ENCODE measurements around the gene FGF19.
A peak's percentile ranks its signal among the peaks of the same experiment; 100 is the strongest.

Gene FGF19

DNA sequence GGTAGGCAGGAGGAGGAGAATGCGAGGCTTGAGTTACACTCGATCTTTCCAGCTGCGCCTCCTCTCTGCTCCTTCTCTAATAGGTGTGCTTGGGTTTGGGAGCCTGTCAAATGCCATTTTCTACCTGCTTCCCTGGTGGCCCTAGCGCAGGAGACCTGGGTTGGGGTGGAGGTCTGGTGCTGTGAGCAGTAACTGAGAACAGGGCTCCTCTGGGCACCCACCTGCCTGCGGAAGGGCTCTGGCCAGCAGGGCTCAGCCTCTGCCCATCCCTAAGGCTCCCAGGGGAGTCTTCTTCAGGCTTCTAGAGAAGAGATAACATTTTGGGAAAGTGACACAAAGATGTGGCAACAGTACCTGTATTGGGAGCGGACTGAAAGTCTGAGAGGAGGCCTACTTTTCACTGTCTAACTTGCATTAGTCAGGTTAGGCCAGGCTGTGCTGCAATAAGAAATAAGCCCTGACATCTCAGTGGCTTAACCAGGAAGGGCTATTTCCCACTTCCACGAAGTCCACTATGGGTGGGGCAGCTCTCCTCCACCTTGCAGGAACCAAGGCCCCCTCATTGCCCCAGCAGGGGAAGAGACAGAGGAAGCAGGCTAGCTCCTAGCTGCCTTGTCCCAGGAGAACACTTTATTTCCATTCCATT, 21.0 kb downstream of the FGF19 start:
- H3K36me3 ChIP-seq (replicated peaks in 1 of 2; ENCODE audit: control insufficient read depth in 2 of 2, insufficient read depth in 2 of 2, low read length in 2 of 2) = no peaks in the 10 kb centered on the region
- no peak overlapping the region for H2BK12ac ChIP-seq (ENCODE audit: low read length)
- H3K27me3 ChIP-seq (ENCODE audit: control insufficient read depth in 3 of 3, insufficient read depth in 3 of 3, low read depth in 1 of 3, low read length in 3 of 3) = peaks cover 0 to 14% (median 8%) of the 10 kb centered on the region in 3 experiments
- no peak overlapping the region for H3K14ac ChIP-seq (ENCODE audit: low read length)
- WGBS, 2 donors (ENCODE audit: extremely low coverage in 2 of 2, insufficient read length in 2 of 2, insufficient replicate concordance in 1 of 2) = no CpG with 5 or more reads among the region's 7 CpGs
- H3K27ac ChIP-seq (replicated peaks; ENCODE audit: low read length) = no peak overlapping the region
- no peak overlapping the region for H2BK5ac ChIP-seq (ENCODE audit: low read length)
- no peak for DNase-seq (ENCODE audit: low spot score)
- no peak overlapping the region for H2AK5ac ChIP-seq (ENCODE audit: low read depth, low read length)
- no peaks in the 10 kb centered on the region for H3K79me1 ChIP-seq (ENCODE audit: low read depth, low read length)
- H3K23ac ChIP-seq (ENCODE audit: low read depth, low read length, poor library complexity) = no peak overlapping the region
- no peak overlapping the region for H2BK15ac ChIP-seq (ENCODE audit: low read length)
- H2AFZ ChIP-seq (ENCODE audit: low read length) = no peak overlapping the region
- H3K4me1 ChIP-seq (ENCODE audit: control insufficient read depth in 2 of 2, insufficient read depth in 1 of 2, low read depth in 1 of 2, low read length in 2 of 2) = peaks cover 0 to 2% of the 10 kb centered on the region in 2 donors
- no peak overlapping the region for H3K4ac ChIP-seq (ENCODE audit: low read length)
- no peak overlapping the region for H4K91ac ChIP-seq (ENCODE audit: low read depth, low read length, poor library complexity)
- no peak overlapping the region for H3K18ac ChIP-seq (ENCODE audit: low read length)
- no peak overlapping the region for H3K9ac ChIP-seq (ENCODE audit: low read depth, low read length, poor library complexity)
- H3K4me2 ChIP-seq (ENCODE audit: insufficient read depth, low read length, poor library complexity, severe bottlenecking) = no peak overlapping the region
- H4K8ac ChIP-seq (ENCODE audit: low read depth, low read length) = no peak overlapping the region
- H3K4me3 ChIP-seq (ENCODE audit: low read length in 2 of 2) = no peak overlapping the region
- peaks cover 0 to 3% of the 10 kb centered on the region in 2 donors for H3K9me3 ChIP-seq (replicated peaks in 1 of 2; ENCODE audit: control insufficient read depth in 2 of 2, insufficient read depth in 1 of 2, low read depth in 1 of 2, low read length in 2 of 2)
- H2BK120ac ChIP-seq (ENCODE audit: low read depth, low read length) = no peak overlapping the region

GRCh38 chr11:69682221-69682620, 21.6 kb downstream of the FGF19 start:
- no CpG with 5 or more reads among the region's 6 CpGs for WGBS, 2 donors (ENCODE audit: extremely low coverage in 2 of 2, insufficient read length in 2 of 2, insufficient replicate concordance in 1 of 2)
- H3K9ac ChIP-seq (ENCODE audit: low read depth, low read length, poor library complexity) = no peak overlapping the region
- no peak overlapping the region for H2BK12ac ChIP-seq (ENCODE audit: low read length)
- peaks cover 0 to 3% of the 10 kb centered on the region in 2 donors for H3K9me3 ChIP-seq (replicated peaks in 1 of 2; ENCODE audit: control insufficient read depth in 2 of 2, insufficient read depth in 1 of 2, low read depth in 1 of 2, low read length in 2 of 2)
- H2BK5ac ChIP-seq (ENCODE audit: low read length) = no peak overlapping the region
- H3K79me1 ChIP-seq (ENCODE audit: low read depth, low read length) = no peaks in the 10 kb centered on the region
- no peak overlapping the region for H2AK5ac ChIP-seq (ENCODE audit: low read depth, low read length)
- no peaks in the 10 kb centered on the region for H3K36me3 ChIP-seq (replicated peaks in 1 of 2; ENCODE audit: control insufficient read depth in 2 of 2, insufficient read depth in 2 of 2, low read length in 2 of 2)
- no peak overlapping the region for H2BK120ac ChIP-seq (ENCODE audit: low read depth, low read length)
- no peak overlapping the region for H3K27ac ChIP-seq (replicated peaks; ENCODE audit: low read length)
- H3K4me1 ChIP-seq (ENCODE audit: control insufficient read depth in 2 of 2, insufficient read depth in 1 of 2, low read depth in 1 of 2, low read length in 2 of 2) = peaks cover 0 to 2% of the 10 kb centered on the region in 2 donors
- no peak overlapping the region for H4K8ac ChIP-seq (ENCODE audit: low read depth, low read length)
- DNase-seq (ENCODE audit: low spot score) = no peak
- no peak overlapping the region for H3K4me3 ChIP-seq (ENCODE audit: low read length in 2 of 2)
- no peak overlapping the region for H4K91ac ChIP-seq (ENCODE audit: low read depth, low read length, poor library complexity)
- no peak overlapping the region for H3K14ac ChIP-seq (ENCODE audit: low read length)
- H3K4me2 ChIP-seq (ENCODE audit: insufficient read depth, low read length, poor library complexity, severe bottlenecking) = no peak overlapping the region
- no peak overlapping the region for H3K23ac ChIP-seq (ENCODE audit: low read depth, low read length, poor library complexity)
- no peak overlapping the region for H2AFZ ChIP-seq (ENCODE audit: low read length)
- H3K27me3 ChIP-seq (ENCODE audit: control insufficient read depth in 3 of 3, insufficient read depth in 3 of 3, low read depth in 1 of 3, low read length in 3 of 3) = peaks cover 0 to 14% (median 8%) of the 10 kb centered on the region in 3 experiments
- H2BK15ac ChIP-seq (ENCODE audit: low read length) = no peak overlapping the region
- no peak overlapping the region for H3K18ac ChIP-seq (ENCODE audit: low read length)
- no peak overlapping the region for H3K4ac ChIP-seq (ENCODE audit: low read length)

- H2BK15ac ChIP-seq (ENCODE audit: low read length) = no peak overlapping the region
- peak overlapping the region; percentile 75 for H3K23ac ChIP-seq (ENCODE audit: low read depth, low read length, poor library complexity)
- H2AFZ ChIP-seq (ENCODE audit: low read length) = no peak overlapping the region
- H3K4me2 ChIP-seq (ENCODE audit: insufficient read depth, low read length, poor library complexity, severe bottlenecking) = no peak overlapping the region
- H2BK5ac ChIP-seq (ENCODE audit: low read length) = no peak overlapping the region
- H3K9ac ChIP-seq (ENCODE audit: low read depth, low read length, poor library complexity) = peak overlapping the region; percentile 66
- H4K91ac ChIP-seq (ENCODE audit: low read depth, low read length, poor library complexity) = no peak overlapping the region
- H2BK12ac ChIP-seq (ENCODE audit: low read length) = no peak overlapping the region
- peak overlapping the region; percentile 64 for H3K14ac ChIP-seq (ENCODE audit: low read length)
- no peak for DNase-seq (ENCODE audit: low spot score)
- H3K36me3 ChIP-seq (replicated peaks in 1 of 2; ENCODE audit: control insufficient read depth in 2 of 2, insufficient read depth in 2 of 2, low read length in 2 of 2) = no peaks in the 10 kb centered on the region
- no peaks in the 10 kb centered on the region for H3K79me1 ChIP-seq (ENCODE audit: low read depth, low read length)
- no peak overlapping the region for H3K27ac ChIP-seq (replicated peaks; ENCODE audit: low read length)
- no peak overlapping the region for H3K18ac ChIP-seq (ENCODE audit: low read length)
- H4K8ac ChIP-seq (ENCODE audit: low read depth, low read length) = peak overlapping the region; percentile 20
- peaks cover 0 to 2% of the 10 kb centered on the region in 2 donors for H3K4me1 ChIP-seq (ENCODE audit: control insufficient read depth in 2 of 2, insufficient read depth in 1 of 2, low read depth in 1 of 2, low read length in 2 of 2)
- H3K4me3 ChIP-seq (ENCODE audit: low read length in 2 of 2) = peak overlapping the region in 1 of 2 donors; percentile 61
- peaks cover 0 to 14% (median 7%) of the 10 kb centered on the region in 3 experiments for H3K27me3 ChIP-seq (ENCODE audit: control insufficient read depth in 3 of 3, insufficient read depth in 3 of 3, low read depth in 1 of 3, low read length in 3 of 3)
- H2AK5ac ChIP-seq (ENCODE audit: low read depth, low read length) = no peak overlapping the region
- no CpG with 5 or more reads among the region's 5 CpGs for WGBS, 2 donors (ENCODE audit: extremely low coverage in 2 of 2, insufficient read length in 2 of 2, insufficient replicate concordance in 1 of 2)
- H3K4ac ChIP-seq (ENCODE audit: low read length) = peak overlapping the region; percentile 97
- no peak overlapping the region for H2BK120ac ChIP-seq (ENCODE audit: low read depth, low read length)
- peaks cover 0 to 3% of the 10 kb centered on the region in 2 donors for H3K9me3 ChIP-seq (replicated peaks in 1 of 2; ENCODE audit: control insufficient read depth in 2 of 2, insufficient read depth in 1 of 2, low read depth in 1 of 2, low read length in 2 of 2)
These were observed 23.1 kb downstream of the FGF19 start for GRCh38 chr11:69680688-69681087.

- Histone ChIP-seq H3K27me3 (ENCODE audit: control insufficient read depth in 3 of 3, insufficient read depth in 3 of 3, low read depth in 1 of 3, low read length in 3 of 3) (peaks cover 0 to 5% (median 3%) of the 10 kb centered on the region in 3 experiments), H2AFZ (ENCODE audit: low read length) (no peak overlapping the region)
- WGBS, 2 donors (ENCODE audit: extremely low coverage in 2 of 2, insufficient read length in 2 of 2, insufficient replicate concordance in 1 of 2) = no CpG with 5 or more reads among the region's 2 CpGs
These were observed 26.1 kb downstream of the FGF19 start for GRCh38 chr11:69677749-69678148.

More at GRCh38 chr11:69677749-69678148, 26.1 kb downstream of the FGF19 start:
- H3K4me3 ChIP-seq (ENCODE audit: low read length in 2 of 2) = no peak overlapping the region
- H3K14ac ChIP-seq (ENCODE audit: low read length) = no peak overlapping the region
- no peak overlapping the region for H2BK12ac ChIP-seq (ENCODE audit: low read length)
- peaks cover 5 to 8% of the 10 kb centered on the region in 2 donors for H3K4me1 ChIP-seq (ENCODE audit: control insufficient read depth in 2 of 2, insufficient read depth in 1 of 2, low read depth in 1 of 2, low read length in 2 of 2)
- no peak overlapping the region for H3K9ac ChIP-seq (ENCODE audit: low read depth, low read length, poor library complexity)
- no peak overlapping the region for H3K23ac ChIP-seq (ENCODE audit: low read depth, low read length, poor library complexity)
- no peak for DNase-seq (ENCODE audit: low spot score)
- H2BK15ac ChIP-seq (ENCODE audit: low read length) = no peak overlapping the region
- H3K4ac ChIP-seq (ENCODE audit: low read length) = no peak overlapping the region
- H3K9me3 ChIP-seq (replicated peaks in 1 of 2; ENCODE audit: control insufficient read depth in 2 of 2, insufficient read depth in 1 of 2, low read depth in 1 of 2, low read length in 2 of 2) = peaks cover 0 to 3% of the 10 kb centered on the region in 2 donors
- H4K91ac ChIP-seq (ENCODE audit: low read depth, low read length, poor library complexity) = no peak overlapping the region
- no peak overlapping the region for H3K18ac ChIP-seq (ENCODE audit: low read length)
- H3K27ac ChIP-seq (replicated peaks; ENCODE audit: low read length) = no peak overlapping the region
- H2BK5ac ChIP-seq (ENCODE audit: low read length) = no peak overlapping the region
- H2BK120ac ChIP-seq (ENCODE audit: low read depth, low read length) = no peak overlapping the region
- H2AK5ac ChIP-seq (ENCODE audit: low read depth, low read length) = no peak overlapping the region
- no peak overlapping the region for H4K8ac ChIP-seq (ENCODE audit: low read depth, low read length)
- peaks cover 0 to 8% of the 10 kb centered on the region in 2 donors for H3K36me3 ChIP-seq (replicated peaks in 1 of 2; ENCODE audit: control insufficient read depth in 2 of 2, insufficient read depth in 2 of 2, low read length in 2 of 2)
- H3K4me2 ChIP-seq (ENCODE audit: insufficient read depth, low read length, poor library complexity, severe bottlenecking) = no peak overlapping the region
- peaks cover 5% of the 10 kb centered on the region for H3K79me1 ChIP-seq (ENCODE audit: low read depth, low read length)

Data from neuronal stem cell (in vitro differentiated cells).